ENCODE measurements around the gene C1orf167.
A peak's percentile ranks its signal among the peaks of the same experiment; 100 is the strongest.

Gene C1orf167, protein sequence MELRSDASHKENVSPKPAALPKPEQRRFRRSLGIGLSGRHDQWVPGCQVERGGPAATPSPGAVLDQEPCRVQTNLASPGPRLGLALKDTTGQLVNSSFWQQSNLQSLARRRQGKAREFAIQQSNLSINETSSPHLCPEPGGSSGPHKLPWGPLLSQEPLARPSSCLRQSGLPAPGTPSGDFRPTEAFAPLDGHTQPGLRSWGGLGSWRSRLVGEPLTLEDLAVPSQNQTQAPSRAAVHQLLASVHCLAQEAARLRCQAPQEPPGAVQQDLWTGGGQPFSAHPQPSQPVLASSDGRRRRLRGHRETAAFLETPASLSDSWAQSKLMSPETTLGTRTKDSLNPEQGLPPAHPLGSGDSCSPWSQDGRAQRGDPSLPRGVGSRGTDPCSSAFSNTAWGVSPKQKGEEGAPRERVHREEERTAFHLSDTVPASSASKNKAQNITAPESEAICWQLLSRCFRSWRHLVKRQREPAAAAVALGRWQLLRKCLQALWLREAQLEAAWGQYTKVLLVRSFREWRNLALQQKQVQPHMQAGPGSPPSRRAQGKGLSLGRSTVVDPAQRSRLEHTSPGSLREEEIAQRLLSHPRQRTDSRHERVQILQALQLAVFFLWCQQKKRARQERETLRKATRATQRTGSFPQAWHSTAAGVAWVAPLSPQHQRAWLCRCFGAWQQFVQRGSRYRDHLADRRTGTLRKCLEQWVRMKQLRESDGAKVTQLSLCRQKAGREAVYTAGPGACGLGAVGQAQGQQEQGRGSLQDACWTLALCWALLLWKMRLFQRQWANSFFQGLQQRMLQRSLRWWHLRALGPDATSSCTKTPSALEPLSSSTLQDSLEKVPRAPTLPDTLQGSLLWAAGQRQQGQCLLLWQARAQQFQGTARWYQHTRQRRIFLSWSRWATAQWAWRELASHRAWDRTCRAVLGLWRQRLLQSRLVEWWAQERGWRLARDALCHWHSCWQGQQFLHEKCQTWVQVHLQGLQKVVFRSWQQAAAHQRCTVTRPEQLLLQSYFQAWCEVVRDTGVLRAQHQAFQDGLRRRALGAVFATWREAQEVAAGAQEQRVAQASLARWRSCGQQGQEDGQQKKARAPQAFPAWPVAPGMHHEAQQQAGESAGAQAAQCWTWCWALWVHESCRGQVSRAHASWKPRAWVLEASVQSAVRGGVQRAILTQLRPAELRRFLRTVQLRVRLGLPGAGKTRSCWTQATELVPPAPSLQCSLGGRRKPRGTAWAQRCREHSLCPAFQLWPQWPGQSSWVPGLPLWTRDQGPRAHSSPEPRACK (N-terminal part only)

DNA sequence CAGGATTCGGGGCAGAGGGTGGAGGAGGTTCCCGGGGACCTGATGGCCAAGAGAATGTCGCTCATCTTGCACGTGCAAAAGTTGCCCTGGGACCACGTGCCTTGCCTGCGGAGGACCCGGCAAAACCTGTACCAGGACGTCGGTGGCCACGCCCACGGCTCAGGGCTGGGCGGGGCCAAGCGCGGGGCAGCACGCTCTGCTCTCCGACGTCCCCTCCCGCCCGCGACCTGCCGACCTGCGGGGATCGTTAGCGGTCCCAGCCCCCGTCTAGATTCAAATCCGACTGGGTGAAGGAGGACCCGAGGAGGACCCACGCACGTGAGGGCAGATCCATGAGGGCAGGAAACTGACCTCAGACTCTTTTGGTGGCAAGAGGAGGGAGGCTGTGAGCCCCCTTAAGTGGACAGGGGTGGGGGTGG lies at the start of gene C1orf167:
C1orf167 (plus strand) TSS at position 206 of the 419 bp plus-strand sequence. CDS start 2,208 bp downstream, outside the sequence.
- peak within 1 kb of the TSS in 1 of 3 experiments; percentile 19 for H3K27ac Mint-ChIP-seq
- peaks cover 10% of the 10 kb centered on the region for H3K4me1 Mint-ChIP-seq
- H3K9me3 Mint-ChIP-seq = no peaks in the 10 kb centered on the region
- H3K36me3 Mint-ChIP-seq (ENCODE audit: low read depth) = no peaks in the 10 kb centered on the region
- TF ChIP-seq, protein P1, sequence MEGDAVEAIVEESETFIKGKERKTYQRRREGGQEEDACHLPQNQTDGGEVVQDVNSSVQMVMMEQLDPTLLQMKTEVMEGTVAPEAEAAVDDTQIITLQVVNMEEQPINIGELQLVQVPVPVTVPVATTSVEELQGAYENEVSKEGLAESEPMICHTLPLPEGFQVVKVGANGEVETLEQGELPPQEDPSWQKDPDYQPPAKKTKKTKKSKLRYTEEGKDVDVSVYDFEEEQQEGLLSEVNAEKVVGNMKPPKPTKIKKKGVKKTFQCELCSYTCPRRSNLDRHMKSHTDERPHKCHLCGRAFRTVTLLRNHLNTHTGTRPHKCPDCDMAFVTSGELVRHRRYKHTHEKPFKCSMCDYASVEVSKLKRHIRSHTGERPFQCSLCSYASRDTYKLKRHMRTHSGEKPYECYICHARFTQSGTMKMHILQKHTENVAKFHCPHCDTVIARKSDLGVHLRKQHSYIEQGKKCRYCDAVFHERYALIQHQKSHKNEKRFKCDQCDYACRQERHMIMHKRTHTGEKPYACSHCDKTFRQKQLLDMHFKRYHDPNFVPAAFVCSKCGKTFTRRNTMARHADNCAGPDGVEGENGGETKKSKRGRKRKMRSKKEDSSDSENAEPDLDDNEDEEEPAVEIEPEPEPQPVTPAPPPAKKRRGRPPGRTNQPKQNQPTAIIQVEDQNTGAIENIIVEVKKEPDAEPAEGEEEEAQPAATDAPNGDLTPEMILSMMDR (IDR thresholded peaks at IDR 0.05; ENCODE audit: unreplicated experiment in 3 of 3) = no peak
- peaks cover 32% of the 10 kb centered on the region for H3K27me3 Mint-ChIP-seq (ENCODE audit: low read depth)
- no peak within 1 kb of the TSS for H3K4me3 Mint-ChIP-seq

GRCh38 chr1:11712285-11712684 lies 49.7 kb upstream of the C1orf167 start:
- Mint-ChIP-seq H3K4me3 (no peak overlapping the region), H3K27me3 (ENCODE audit: low read depth) (peaks cover 6% of the 10 kb centered on the region), H3K27ac (no peak overlapping the region), H3K4me1 (peaks cover 6% of the 10 kb centered on the region), H3K36me3 (ENCODE audit: low read depth) (no peaks in the 10 kb centered on the region), H3K9me3 (no peaks in the 10 kb centered on the region)
- TF ChIP-seq, protein P1 (IDR thresholded peaks at IDR 0.05; ENCODE audit: unreplicated experiment in 3 of 3) = no peak

DNA sequence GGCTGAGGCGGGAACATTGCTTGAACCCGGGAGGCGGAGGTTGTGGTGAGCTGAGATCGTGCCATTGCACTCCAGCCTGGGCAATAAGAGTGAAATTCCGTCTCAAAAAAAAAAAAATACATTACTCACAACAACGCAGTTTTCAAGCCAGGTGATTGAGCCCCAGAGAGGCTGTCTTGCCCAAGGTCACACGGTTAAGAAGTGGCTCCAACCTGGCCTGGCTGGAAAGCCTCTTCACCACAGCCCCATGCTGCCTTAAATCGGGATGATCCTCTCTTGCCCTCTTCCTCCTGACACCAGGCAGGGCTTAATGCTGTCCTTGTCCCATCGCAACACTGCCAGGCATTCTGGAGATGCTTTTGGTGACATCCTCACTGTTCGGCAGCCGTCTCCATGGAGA lies 48.9 kb upstream of the C1orf167 start:
- peaks cover 10% of the 10 kb centered on the region for H3K27me3 Mint-ChIP-seq (ENCODE audit: low read depth)
- H3K36me3 Mint-ChIP-seq (ENCODE audit: low read depth) = no peaks in the 10 kb centered on the region
- no peaks in the 10 kb centered on the region for H3K9me3 Mint-ChIP-seq
- TF ChIP-seq, protein P1 (IDR thresholded peaks at IDR 0.05; ENCODE audit: unreplicated experiment in 3 of 3) = no peak
- H3K4me1 Mint-ChIP-seq = no peaks in the 10 kb centered on the region
- H3K4me3 Mint-ChIP-seq = no peak overlapping the region
- H3K27ac Mint-ChIP-seq = no peak overlapping the region

DNA sequence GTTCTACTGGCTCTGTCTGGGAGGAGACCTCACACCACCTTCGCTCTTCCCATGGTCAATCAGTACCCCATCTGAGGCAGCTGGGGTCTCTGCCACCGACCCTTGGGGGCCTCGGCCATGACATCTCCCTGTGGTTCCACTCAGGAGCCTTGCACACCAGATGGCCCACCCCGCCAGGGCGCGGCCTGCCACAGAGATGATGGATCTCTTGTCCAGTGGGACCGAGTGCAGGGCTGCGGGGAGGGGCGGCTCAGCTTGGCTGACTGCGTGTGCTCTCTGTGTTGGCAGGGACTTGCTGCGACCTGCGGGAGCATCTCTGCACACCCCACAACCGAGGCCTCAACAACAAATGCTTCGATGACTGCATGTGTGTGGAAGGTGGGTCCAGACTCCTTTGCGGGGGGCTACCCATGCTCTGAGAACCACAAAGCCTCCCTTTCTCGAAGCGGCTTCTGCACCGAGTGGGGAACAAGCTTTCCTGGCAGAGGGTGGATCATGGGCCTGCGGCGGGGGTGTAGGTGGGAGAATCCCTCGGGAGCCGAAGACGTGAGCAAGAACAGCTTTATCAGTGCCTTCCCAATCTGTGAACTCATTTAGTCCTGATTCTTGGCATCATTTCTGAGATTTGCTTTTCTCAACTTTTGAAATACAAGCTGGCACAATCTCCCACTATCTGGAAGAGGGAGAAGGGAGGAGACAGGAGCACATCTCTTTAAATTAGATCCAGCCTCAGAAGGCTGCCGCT lies 47.0 kb upstream of the C1orf167 start:
- TF ChIP-seq, protein P1 (IDR thresholded peaks at IDR 0.05; ENCODE audit: unreplicated experiment in 3 of 3) = no peak
- no peaks in the 10 kb centered on the region for H3K36me3 Mint-ChIP-seq (ENCODE audit: low read depth)
- H3K27ac Mint-ChIP-seq = no peak overlapping the region
- H3K4me3 Mint-ChIP-seq = no peak overlapping the region
- no peaks in the 10 kb centered on the region for H3K4me1 Mint-ChIP-seq
- no peaks in the 10 kb centered on the region for H3K9me3 Mint-ChIP-seq
- peaks cover 26% of the 10 kb centered on the region for H3K27me3 Mint-ChIP-seq (ENCODE audit: low read depth)
